Endometrium (tissue), 2 donors: ENCODE data around the gene DNM2.
A peak's percentile ranks its signal among the peaks of the same experiment; 100 is the strongest.
"Not testable (repeated sequence)": the region's sequence is repeated elsewhere in the genome, so short reads cannot be mapped to it uniquely, and the experiment has no call there.

Experiments
- FAIRE-seq: peaks from 2 replicates; lab custom pipeline; 2012; peaks lifted over from hg19 to GRCh38; lab: Jason Lieb, UNC
- donor health status: control.
- donor health status: control.

DNM2 gene

DNA sequence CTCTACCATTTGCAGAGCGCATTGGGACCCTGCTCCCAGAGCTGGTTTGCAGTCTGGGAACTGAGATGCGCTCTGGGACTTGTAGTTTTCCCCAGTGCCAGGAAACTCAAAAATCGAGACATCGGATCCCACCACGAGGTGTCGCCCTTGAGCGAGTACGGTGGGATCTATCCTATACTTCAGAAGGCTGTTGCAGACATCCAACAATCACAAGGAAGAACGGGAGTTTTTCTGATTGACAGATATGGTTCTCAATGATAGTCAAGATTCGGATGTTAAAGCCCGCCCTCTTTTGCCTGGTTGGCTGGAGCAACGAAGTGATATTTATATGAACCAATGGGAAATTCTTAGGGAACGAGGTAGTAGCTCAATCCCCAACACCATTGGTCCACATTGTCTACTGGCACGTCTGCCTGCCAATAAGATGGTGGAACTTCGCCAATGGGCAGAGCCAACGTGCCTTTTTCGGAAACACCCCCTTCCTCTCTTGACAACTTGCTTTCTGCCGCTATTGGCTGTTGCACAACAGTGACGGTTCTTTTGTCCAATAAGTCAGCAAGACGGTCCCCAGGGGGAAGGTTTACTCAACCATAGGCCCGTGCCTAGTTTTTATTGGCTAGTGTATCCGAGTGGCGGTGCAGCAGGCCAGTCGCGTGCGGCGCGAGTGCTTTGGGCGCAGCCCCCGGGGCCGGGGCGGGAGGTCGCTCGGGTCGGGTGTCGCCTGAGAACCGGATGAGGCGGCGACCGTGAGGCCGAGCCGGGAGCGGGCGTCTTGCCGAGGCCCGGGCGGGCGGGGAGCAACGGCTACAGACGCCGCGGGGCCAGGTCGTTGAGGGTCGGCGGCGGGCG, at the start of gene DNM2:
Gene DNM2 (plus strand): TSS at position 724 of the 849 bp plus-strand sequence. CDS start 164 bp downstream, outside the sequence.
- FAIRE-seq, result peak; percentile 100

DNA sequence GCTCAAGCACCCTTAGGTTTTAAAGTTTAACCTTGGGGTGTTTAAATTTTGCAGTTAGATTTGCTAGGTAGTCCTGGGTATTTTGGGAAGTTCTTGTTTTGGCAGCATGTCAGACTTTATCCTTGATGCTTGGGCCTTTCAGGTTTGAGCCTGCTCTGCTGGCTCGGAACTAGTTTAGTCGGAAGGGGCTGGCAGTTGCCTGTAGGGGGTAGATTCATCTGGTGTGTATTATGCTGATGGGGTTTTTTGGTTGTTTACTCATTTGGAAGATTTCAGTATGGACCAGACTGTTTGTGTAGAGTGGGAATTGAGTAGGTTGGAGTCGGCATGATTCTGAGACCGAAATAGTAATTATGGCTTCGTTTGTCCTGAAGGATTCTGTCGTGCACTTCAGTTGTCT, 48.6 kb upstream of the DNM2 start:
- no peak for FAIRE-seq

DNA sequence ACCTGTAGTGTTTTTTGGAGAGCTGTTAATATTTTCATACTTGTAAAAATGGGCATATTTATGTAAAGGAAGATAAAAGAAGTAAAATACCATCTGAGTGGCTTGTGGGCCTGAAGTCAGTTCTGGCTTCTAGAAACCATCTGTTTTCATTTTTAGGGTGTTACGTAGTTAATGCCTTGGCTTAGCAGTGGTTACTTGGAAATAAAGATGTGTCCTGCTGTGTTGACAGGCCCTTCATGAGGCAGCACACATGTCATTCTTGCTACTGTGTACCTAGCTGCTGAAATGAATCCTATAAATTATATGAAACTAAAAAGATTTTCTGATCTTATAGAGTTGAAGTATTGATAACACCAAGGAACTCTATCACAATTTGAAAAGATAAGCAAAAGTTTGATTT, 47.7 kb upstream of the DNM2 start:
- no peak for FAIRE-seq

DNA sequence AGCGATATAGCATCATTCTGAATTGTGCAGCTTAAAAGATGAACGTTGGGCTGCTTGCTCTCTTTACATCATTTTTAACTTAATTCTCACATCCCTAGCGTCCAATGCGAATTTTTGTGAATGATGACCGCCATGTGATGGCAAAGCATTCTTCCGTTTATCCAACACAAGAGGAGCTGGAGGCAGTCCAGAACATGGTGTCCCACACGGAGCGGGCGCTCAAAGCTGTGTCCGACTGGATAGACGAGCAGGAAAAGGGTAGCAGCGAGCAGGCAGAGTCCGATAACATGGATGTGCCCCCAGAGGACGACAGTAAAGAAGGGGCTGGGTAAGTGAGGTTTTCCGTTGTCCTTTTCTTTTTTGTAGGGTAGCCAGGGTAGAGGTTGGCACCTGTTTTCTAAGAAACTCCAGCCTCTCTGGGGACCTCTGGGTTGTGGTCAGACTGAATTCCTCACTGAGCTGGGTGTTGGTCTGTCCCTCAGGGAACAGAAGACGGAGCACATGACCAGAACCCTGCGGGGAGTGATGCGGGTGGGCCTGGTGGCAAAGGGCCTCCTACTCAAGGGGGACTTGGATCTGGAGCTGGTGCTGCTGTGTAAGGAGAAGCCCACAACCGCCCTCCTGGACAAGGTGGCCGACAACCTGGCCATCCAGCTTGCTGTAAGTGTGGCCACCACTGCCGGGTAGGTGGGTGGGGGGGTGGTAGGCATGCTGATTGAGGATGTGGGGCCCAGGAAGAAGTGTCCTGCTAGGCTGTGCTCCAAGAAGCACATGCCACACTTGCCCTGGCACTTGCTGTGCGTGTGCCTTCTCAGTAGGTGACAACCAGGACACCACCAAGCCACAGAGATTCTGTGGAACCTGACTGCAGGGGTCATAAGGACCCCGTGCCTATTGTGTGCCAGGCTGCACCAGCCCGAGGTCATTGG, 46.7 kb upstream of the DNM2 start:
- FAIRE-seq, result no peak

DNA sequence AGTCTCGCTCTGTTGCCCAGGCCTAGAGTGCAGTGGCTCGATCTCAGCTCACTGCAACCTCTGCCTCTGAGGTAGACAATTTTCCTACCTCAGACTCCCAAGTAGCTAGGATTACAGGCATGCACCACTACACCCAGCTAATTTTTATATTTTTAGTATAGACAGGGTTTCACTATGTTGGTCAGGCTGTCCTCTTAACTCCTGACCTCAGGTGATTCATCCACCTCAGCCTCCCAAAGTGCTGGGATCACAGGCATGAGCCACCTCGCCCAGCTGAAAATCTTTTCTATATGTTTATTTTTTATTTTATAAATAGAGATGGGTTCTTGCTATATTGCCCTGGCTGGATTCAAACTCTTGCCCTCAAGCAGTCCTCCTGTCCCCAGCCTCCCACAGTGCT, 46.0 kb upstream of the DNM2 start:
- FAIRE-seq, result not testable (repeated sequence)

DNA sequence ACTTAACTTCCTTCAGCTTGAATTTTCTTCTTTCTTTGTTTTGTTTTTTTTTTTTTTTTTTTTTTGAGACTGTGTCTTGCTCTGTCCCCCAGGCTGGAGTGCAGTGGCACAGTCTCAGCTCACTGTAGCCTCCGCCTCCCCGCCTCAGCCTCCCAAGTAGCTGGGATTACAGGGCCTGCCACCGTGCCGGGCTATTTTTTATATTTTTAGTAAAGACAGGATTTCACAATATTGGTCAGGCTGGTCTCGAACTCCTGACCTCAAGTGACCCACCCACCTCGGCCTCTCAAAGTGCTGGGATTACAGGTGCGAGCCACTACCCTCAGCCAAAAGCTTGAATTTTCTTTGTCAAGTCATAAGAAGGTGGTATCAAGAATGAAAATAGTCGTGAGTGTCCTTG, 42.7 kb upstream of the DNM2 start:
- FAIRE-seq, result not testable (repeated sequence)

DNA sequence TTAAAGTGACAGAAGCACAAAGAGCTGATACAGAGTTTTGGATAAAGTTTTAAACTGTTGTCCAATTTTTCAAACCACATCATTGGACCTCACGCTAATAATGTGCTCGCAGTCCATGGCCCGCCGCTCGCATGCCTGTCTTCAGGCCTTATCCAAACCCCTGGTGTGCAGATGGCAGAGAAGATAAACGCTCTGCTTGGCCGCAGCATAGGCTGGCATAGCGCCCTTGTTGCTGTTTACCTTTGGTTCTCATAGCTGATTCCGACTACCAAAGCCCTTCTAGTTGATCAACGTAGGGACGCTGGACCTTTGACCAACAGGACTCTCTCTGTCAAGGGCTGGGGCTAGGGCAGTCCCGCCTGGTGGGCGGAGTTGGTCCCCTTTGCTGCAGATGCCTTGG, 40.1 kb upstream of the DNM2 start:
- FAIRE-seq, result no peak

DNA sequence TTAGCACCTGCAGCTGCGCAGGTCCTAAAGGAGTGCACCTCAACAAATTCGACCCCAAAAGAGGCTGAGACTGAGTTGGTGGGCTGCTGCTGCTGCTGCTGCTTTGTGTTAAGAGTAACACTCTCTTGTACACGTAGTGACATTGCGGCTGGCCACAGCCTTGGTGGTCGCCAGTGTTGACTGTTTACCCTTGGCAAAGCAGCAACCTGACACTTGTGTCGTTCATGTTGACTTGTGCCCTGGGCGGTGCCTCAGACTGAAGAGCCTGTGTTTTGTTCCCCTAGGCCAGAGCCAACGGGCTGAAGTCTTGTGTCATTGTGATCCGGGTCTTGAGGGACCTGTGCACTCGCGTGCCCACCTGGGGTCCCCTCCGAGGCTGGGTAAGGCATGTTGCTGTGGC, 39.1 kb upstream of the DNM2 start:
- no peak for FAIRE-seq

DNA sequence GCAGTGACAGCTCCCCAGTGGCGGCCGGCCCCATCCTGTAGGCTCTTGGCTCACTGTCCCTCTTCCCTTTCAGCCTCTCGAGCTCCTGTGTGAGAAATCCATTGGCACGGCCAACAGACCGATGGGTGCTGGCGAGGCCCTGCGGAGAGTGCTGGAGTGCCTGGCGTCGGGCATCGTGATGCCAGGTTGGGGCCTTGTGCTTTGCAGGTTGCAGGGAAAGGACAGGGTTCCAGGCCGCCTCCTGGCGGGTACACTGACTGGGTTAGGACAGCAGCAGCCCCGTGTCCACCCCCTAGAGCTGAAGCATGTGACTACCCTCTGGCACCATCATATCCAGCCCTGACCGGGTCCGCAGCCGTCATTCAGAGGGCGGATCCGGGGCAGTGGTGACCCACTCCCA, 38.1 kb upstream of the DNM2 start:
- FAIRE-seq, result no peak

DNA sequence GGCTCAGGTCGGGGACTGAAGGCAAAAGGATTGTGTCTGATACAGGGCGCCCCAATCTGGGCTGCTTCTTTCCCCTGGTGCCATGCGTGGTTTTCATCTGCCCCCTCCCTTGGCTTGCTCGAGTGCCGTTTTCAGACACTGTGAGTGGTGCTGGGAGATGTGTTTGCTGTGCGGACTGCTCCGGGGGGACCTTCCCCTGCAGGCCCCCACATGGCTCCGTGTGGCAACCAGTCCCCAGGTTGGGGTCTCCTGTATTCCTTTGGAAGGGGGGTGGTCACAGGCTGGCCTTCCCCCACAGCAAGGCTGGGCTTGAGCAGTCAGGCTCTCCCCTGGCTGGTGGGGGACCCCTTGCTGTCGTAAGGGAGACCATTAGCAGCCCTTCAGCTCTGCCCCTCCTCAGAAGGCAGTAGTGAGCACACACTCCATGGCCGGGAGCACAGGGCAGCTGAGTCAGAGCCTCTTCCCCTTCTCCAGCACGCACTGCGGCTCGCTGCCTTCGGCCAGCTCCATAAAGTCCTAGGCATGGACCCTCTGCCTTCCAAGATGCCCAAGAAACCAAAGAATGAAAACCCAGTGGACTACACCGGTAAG, 37.2 kb upstream of the DNM2 start:
- no peak for FAIRE-seq

DNA sequence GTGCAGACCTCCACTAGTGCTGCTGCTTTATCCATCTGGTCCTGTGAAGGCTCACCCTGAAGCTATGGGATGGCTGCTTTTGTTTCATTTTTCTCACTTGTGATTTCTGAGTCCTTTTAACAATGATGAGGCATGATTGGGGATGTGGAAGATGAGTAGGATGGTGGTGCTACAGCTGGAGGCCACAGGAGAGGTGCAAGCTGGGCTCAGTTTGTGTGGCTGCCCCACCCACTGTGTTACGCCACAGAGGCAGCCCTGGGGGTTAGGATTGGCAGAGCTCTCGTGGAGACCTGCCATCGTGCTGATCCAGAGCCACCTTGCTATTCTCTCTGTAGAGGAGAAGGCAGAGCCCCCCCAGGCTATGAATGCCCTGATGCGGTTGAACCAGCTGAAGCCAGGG, 36.2 kb upstream of the DNM2 start:
- no peak for FAIRE-seq

DNA sequence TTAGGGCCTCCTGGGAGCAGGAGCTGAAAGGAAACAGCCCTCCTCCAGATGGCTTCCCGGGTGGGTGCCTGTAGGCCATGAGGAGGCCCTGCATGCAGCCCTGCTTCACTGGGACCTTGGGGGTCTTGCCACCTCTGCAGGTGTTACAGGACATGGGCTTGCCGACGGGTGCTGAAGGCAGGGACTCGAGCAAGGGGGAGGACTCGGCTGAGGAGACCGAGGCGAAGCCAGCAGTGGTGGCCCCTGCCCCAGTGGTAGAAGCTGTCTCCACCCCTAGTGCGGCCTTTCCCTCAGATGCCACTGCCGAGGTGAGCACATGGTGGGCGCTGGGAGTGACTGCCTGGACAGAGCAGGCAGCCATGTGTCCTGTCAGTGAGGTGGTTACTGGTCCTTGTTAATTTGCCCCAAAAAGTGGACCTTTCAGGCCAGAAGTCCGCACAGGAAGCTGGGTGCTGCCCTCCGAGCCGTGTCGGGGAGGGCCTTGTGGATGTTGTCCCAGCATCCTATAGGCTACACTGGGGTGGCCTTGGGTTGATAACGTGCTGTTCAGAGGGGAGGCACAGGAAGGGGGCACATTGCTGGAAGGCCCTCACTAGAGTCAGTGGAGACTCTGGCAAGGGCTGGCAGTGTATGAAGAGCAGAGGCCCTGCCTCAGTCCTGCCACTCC, 35.3 kb upstream of the DNM2 start:
- FAIRE-seq, result no peak

DNA sequence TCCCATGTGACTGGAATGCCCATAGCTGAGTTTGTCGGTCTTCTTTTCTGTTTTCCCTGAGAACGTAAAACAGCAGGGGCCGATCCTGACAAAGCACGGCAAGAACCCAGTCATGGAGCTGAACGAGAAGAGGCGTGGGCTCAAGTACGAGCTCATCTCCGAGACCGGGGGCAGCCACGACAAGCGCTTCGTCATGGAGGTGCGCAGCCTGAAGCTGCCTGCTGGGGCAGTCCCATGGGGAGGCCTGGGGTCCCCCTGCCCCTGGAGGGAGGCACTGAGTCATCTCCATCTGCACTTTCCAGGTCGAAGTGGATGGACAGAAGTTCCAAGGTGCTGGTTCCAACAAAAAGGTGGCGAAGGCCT, 34.8 kb upstream of the DNM2 start:
- no peak for FAIRE-seq

DNA sequence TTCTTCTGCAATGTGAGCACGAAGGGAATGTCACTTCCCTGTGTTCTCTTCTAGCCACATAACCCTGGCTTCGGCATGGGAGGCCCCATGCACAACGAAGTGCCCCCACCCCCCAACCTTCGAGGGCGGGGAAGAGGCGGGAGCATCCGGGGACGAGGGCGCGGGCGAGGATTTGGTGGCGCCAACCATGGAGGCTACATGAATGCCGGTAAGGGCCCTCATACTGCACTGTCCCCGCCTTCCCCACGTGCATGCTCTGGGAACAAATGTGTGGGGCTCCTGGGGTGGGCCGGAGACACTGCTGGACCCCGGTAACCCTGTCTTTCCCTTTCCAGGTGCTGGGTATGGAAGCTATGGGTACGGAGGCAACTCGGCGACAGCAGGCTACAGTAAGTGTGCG, 34.3 kb upstream of the DNM2 start:
- FAIRE-seq, result no peak

DNA sequence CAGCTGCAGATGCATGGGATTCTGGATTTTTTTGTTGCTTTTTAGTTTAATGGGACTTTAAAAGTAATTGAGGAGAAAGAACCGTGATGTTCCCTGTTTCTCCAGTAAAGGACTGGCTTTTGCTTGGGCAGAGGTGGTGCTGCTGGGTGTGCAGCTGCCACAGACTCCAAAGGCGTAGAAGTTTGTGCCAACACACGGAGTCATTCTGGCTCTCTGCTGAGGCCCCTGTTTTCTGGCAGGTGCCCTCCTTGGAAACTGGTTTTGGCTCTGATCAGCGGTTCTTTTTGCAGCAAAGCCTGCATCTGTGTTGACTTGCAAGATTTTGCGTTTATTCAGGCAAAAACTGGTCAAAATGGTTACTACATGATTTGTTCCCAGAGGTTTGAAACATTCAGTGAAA, 32.7 kb upstream of the DNM2 start:
- FAIRE-seq, result no peak

DNA sequence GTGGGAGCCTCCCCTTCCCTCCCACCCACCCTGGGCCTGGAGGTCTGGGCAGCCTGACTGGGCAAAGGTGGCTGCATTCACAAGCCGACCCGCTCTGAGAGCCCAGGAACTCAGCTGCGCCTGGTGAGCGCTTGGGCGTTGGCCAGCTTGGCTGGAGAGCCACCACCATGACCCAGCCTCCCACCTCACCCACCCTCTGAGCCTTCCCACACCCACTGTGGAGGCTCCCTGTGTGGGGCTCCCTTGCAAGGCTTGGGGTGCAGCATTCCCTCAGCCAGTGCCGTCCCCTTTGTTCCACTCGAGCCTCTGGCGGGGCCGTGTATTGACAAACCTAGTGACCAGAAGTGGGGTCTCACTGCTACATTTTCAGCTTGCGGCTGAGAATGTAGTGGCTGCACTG, 31.7 kb upstream of the DNM2 start:
- no peak for FAIRE-seq

DNA sequence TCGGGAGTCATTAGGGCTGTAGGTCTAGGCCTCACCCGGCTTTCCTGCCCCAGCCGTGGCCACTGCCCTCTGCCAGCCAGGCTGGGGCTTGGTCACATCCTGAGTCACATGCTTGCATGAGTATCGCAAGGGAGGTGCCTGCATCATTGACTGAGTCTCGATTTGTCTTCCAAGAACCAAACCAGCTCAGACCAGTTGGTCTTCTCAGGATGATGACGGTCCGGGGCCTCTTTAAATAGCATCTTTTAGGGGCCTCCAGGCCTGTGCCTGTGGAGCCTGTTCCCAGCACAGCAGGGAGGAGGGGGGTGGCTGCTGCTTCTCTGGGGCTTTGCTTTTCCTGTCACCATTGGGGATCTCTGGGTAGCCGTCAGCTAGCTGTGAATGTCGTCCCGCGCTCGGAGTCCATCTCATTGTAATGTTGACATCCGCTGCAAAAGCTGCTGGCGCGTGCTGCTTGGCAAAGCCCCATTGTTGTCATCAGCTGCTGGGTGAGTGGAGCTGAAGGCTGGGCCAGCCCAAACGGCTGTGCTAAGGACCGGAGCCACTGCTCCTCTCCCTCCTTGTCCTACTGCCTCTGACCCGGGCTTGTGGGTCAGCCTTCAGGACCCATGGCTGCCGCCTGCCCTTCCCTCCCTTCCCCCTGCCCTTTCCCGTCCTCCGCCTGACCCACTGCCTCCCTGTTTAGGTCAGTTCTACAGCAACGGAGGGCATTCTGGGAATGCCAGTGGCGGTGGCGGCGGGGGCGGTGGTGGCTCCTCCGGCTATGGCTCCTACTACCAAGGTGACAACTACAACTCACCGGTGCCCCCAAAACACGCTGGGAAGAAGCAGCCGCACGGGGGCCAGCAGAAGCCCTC, 31.0 kb upstream of the DNM2 start:
- FAIRE-seq, result no peak

DNA sequence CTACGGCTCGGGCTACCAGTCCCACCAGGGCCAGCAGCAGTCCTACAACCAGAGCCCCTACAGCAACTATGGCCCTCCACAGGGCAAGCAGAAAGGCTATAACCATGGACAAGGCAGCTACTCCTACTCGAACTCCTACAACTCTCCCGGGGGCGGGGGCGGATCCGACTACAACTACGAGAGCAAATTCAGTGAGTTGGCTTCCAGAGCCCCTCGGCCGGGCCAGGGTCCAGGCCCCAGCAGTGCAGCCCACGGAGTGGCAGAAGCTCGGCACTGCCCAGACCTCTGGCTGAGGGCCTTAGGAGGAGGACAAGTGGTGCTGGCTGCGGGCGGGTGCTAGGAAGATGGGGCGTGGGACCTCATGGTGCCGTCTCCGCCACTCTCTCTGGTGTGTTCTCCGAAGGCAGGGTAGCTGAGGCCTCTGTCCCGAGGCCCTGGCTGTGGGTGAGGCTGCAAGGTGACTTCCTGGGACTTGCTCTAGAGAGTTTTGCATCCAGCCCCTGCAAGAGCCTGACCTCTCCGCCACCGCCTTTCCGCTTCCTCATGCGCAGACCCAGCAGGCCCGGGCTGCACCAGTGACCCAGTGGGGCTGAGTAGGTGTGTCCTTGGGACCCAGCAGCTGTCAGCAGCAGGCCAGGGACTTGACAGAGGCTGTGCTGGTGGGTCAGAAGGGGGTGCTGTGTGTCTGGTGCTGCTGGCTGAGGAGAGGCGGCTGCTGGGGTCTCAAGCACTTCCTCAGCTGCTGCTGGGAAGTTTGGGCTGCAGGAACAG, 30.2 kb upstream of the DNM2 start:
- no peak for FAIRE-seq

DNA sequence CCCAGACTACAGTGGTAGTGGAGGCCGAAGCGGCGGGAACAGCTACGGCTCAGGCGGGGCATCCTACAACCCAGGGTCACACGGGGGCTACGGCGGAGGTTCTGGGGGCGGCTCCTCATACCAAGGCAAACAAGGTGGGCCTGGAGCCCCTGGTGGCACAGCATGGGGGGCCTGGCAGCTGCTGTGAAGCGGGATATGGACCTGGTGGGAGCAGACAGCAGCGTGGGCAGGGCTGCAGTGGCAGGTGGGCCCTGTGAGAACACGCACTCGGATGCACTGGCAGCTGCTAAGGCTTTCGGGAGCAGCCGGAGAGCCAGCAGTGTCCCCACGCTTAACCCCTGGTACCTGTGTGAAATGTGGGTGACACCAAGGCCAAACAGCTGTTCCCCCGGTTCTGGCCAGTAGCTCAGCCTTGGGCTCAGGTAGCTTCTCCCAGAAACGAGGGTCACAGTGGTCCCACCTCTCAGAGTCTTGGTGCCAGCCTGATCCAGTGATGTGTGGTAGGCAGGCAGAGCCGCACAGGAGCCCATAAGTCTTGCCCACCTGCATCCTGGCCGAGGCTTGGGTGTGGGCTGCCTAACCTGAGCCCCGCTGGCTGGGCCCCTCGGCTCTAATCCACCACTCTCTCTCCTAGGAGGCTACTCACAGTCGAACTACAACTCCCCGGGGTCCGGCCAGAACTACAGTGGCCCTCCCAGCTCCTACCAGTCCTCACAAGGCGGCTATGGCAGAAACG, 29.2 kb upstream of the DNM2 start:
- no peak for FAIRE-seq

DNA sequence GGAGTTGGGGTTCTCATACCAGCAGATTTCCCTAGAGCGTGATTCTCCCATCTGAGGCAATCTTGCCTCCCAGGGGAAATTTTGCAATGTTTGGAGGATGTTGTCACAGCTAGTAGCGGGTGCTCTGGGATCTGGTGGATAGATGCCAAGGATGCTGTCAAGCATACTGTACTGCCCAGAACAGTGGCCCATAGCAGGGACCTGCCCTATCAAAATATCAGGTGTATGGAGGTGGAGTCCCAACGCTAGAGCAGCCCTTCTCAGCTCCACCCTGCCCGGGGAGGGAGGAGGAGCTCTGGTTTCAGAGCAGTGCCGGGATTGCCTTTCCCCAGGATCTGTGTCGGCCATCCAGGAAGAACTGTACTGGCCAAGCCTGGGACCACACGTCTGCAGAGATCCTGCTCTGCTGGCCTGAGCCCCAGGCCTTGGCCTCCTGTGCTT, 27.5 kb upstream of the DNM2 start:
- FAIRE-seq, result no peak
